H1 (cell line): ENCODE measurements around the gene MBOAT2. TPM values are rescaled to one million over a fixed set of nuclear protein-coding genes. Genes with fewer than 3 reads are reported as not detected.

Source experiments
- CTCF ChIA-PET: fragments of 300-600 bp; sonication (Branson Sonifier 250); formaldehyde crosslinking; loops from one replicate; lab custom pipeline; 2021; ENCODE audit not compliant: partially characterized antibody; lab: Charles Lee
- POLR2A ChIA-PET: fragments of 300-600 bp; sonication (Branson Sonifier 250); formaldehyde crosslinking; loops from one replicate; lab custom pipeline; 2021; ENCODE audit warnings: inconsistent platforms; ENCODE audit not compliant: partially characterized antibody; lab: Charles Lee
- DNase-seq, 2 experiments: peaks; one replicate each; pipeline versions ENCODE4 v3.0.0 to v3.0.0-alpha.2; 2010 to 2022; ENCODE audit warnings: low spot score in 2 of 2, low read depth in 1 of 2, mixed read lengths in 1 of 2
- FAIRE-seq: peaks from 2 replicates; lab custom pipeline; 2011; peaks lifted over from hg19 to GRCh38; lab: Jason Lieb, UNC
- H2AFZ ChIP-seq: 2 replicates; pipeline ENCODE4 v1.8.1; 2012; ENCODE audit warnings: low read length, inconsistent platforms
- H2AK5ac ChIP-seq: 2 replicates; pipeline ENCODE4 v1.6.1; 2013; ENCODE audit warnings: low read depth, low read length
- H2BK120ac ChIP-seq: replicated peaks from 2 replicates; pipeline ENCODE3; 2013; ENCODE audit warnings: low read depth, low read length, inconsistent platforms
- H2BK12ac ChIP-seq: 2 replicates; pipeline ENCODE4 v1.6.1; 2013; ENCODE audit warnings: low read depth, low read length
- H2BK15ac ChIP-seq: 2 replicates; pipeline ENCODE4 v1.6.1; 2013; ENCODE audit warnings: low read length
- H2BK20ac ChIP-seq: 2 replicates; pipeline ENCODE4 v1.6.1; 2013; ENCODE audit warnings: low read length
- H2BK5ac ChIP-seq: 2 replicates; pipeline ENCODE4 v1.6.1; 2013; ENCODE audit warnings: low read depth, low read length
- H3K14ac ChIP-seq: 2 replicates; pipeline ENCODE4 v1.6.1; 2013; ENCODE audit warnings: inconsistent platforms; ENCODE audit not compliant: insufficient read length
- H3K18ac ChIP-seq: 2 replicates; pipeline ENCODE4 v1.6.1; 2013; ENCODE audit warnings: low read length; ENCODE audit errors: extremely low read depth
- H3K23ac ChIP-seq: 2 replicates; pipeline ENCODE4 v1.6.1; 2013; ENCODE audit warnings: inconsistent platforms; ENCODE audit not compliant: insufficient read length
- H3K23me2 ChIP-seq: 2 replicates; pipeline ENCODE4 v1.6.1; 2013; ENCODE audit warnings: low read depth, low read length
- H3K27ac ChIP-seq: 2 replicates; pipeline ENCODE4 v1.6.1; 2011; ENCODE audit warnings: low read depth, low read length, inconsistent platforms
- H3K27me3 ChIP-seq, 4 experiments: replicated peaks in 1 of 4; 1 replicate in 1 of 4; 2 replicates in 3 of 4; pipeline versions ENCODE4 v1.6.1 to v1.8.1; 2011 to 2013; ENCODE audit warnings: low read length in 3 of 4, mild to moderate bottlenecking in 3 of 4, inconsistent platforms in 2 of 4, mixed read lengths in 2 of 4, moderate library complexity in 1 of 4; ENCODE audit not compliant: control insufficient read depth in 3 of 4, insufficient read depth in 3 of 4; ENCODE audit errors: extremely low read depth in 1 of 4
- H3K36me3 ChIP-seq, 4 experiments: 2 replicates each; pipeline versions ENCODE4 v1.6.1 to v1.8.1; 2011 to 2013; ENCODE audit warnings: mild to moderate bottlenecking in 4 of 4, low read length in 3 of 4, moderate library complexity in 2 of 4, control low read depth in 1 of 4, inconsistent platforms in 1 of 4; ENCODE audit not compliant: insufficient read depth in 4 of 4, control insufficient read depth in 2 of 4
- H3K4ac ChIP-seq: replicated peaks from 2 replicates; pipeline ENCODE3; 2013; ENCODE audit warnings: low read length, low read depth, mixed read lengths, inconsistent platforms; ENCODE audit not compliant: insufficient read length
- H3K4me1 ChIP-seq, 4 experiments: replicated peaks in 1 of 4; 1 replicate in 1 of 4; 2 replicates in 3 of 4; pipeline versions ENCODE4 v1.6.1 to v1.8.1; 2011 to 2013; ENCODE audit warnings: low read length in 3 of 4, inconsistent platforms in 2 of 4, mixed read lengths in 1 of 4; ENCODE audit not compliant: insufficient read depth in 4 of 4, control insufficient read depth in 3 of 4
- H3K4me2 ChIP-seq, 2 experiments: 2 replicates each; pipeline versions ENCODE4 v1.6.1 to v1.8.1; 2011 to 2013; ENCODE audit warnings: low read depth in 2 of 2, low read length in 2 of 2, control low read depth in 1 of 2, inconsistent platforms in 1 of 2, mild to moderate bottlenecking in 1 of 2; ENCODE audit not compliant: insufficient read depth in 1 of 2
- H3K4me3 ChIP-seq, 4 experiments: fragments of 200-600, 300-600 bp in 1 of 4; sonication (generic), shearing (Covaris generic), sonication (Bioruptor Twin) in 1 of 4; 2 replicates each; pipeline versions ENCODE4 v1.5.1 to v1.8.1; 2011 to 2016; ENCODE audit warnings: low read length in 4 of 4, low read depth in 3 of 4, control low read depth in 2 of 4, inconsistent platforms in 2 of 4, mild to moderate bottlenecking in 2 of 4, mixed read lengths in 1 of 4, moderate library complexity in 1 of 4; ENCODE audit not compliant: insufficient read depth in 2 of 4; ENCODE audit errors: extremely low read depth in 1 of 4
- H3K56ac ChIP-seq: replicated peaks from 2 replicates; pipeline ENCODE3; 2013; ENCODE audit warnings: low read depth, mild to moderate bottlenecking, mixed read lengths, low read length, inconsistent platforms; ENCODE audit not compliant: insufficient read length
- H3K79me1 ChIP-seq: 2 replicates; pipeline ENCODE4 v1.6.1; 2013; ENCODE audit warnings: low read depth, low read length, control low read depth
- H3K79me2 ChIP-seq, 2 experiments: 2 replicates each; pipeline versions ENCODE4 v1.6.1 to v1.8.1; 2012 to 2013; ENCODE audit warnings: low read length in 2 of 2, mild to moderate bottlenecking in 2 of 2, inconsistent platforms in 1 of 2; ENCODE audit not compliant: insufficient read depth in 2 of 2, control insufficient read depth in 1 of 2
- H3K9ac ChIP-seq, 4 experiments: replicated peaks in 1 of 4; 1 replicate in 1 of 4; 2 replicates in 3 of 4; pipeline versions ENCODE4 v1.6.1 to v1.8.1; 2011 to 2013; ENCODE audit warnings: low read depth in 3 of 4, low read length in 3 of 4, control low read depth in 2 of 4, mild to moderate bottlenecking in 2 of 4, moderate library complexity in 2 of 4, inconsistent platforms in 1 of 4; ENCODE audit errors: extremely low read depth in 1 of 4
- H3K9me3 ChIP-seq, 2 experiments: 2 replicates each; pipeline versions ENCODE4 v1.6.1 to v1.8.1; 2012 to 2013; ENCODE audit warnings: mild to moderate bottlenecking in 2 of 2, moderate library complexity in 2 of 2, control low read depth in 1 of 2, inconsistent platforms in 1 of 2, low read depth in 1 of 2, low read length in 1 of 2, mixed read lengths in 1 of 2; ENCODE audit not compliant: insufficient read depth in 2 of 2
- H4K20me1 ChIP-seq, 2 experiments: replicated peaks in 1 of 2; 2 replicates each; pipeline versions ENCODE3 to v1.8.1; 2011 to 2013; ENCODE audit warnings: inconsistent platforms in 2 of 2, low read length in 2 of 2, mild to moderate bottlenecking in 1 of 2; ENCODE audit not compliant: insufficient read depth in 2 of 2, control insufficient read depth in 1 of 2
- H4K5ac ChIP-seq: 2 replicates; pipeline ENCODE4 v1.6.1; 2013; ENCODE audit warnings: low read length, low read depth, mixed read lengths, inconsistent platforms; ENCODE audit not compliant: insufficient read length
- H4K8ac ChIP-seq: 2 replicates; pipeline ENCODE4 v1.8.0; 2013; ENCODE audit warnings: mild to moderate bottlenecking, moderate library complexity, low read length, inconsistent platforms; ENCODE audit not compliant: insufficient read depth; ENCODE audit errors: extremely low read depth
- H4K91ac ChIP-seq: replicated peaks from 2 replicates; pipeline ENCODE3; 2013; ENCODE audit warnings: low read length, mixed read lengths, inconsistent platforms; ENCODE audit not compliant: insufficient read length
- BACH1 ChIP-seq: IDR thresholded peaks from 2 replicates; pipeline ENCODE4 v1.6.1; 2012; ENCODE audit warnings: low read length, improper control_type of control experiment
- CBX8 ChIP-seq: fragments of 300-800, 300-1000 bp; sonication (generic); IDR thresholded peaks from 2 replicates; pipeline ENCODE4 v1.7.1; 2016; ENCODE audit warnings: low read depth, low read length, borderline replicate concordance
- EGR1 ChIP-seq: IDR thresholded peaks from 2 replicates; pipeline ENCODE4 v1.6.1; 2011; ENCODE audit warnings: low read depth, low read length, borderline replicate concordance
- GTF2F1 ChIP-seq: IDR thresholded peaks from 2 replicates; pipeline ENCODE4 v1.6.1; 2012; ENCODE audit warnings: low read depth, low read length, improper control_type of control experiment, borderline replicate concordance
- KDM5A ChIP-seq: fragments of 200-600 bp; IDR thresholded peaks from 2 replicates; pipeline ENCODE4 v1.7.1; 2012; ENCODE audit warnings: mild to moderate bottlenecking, low read length, inconsistent platforms, mixed read lengths
- MAFK ChIP-seq: IDR thresholded peaks from 2 replicates; pipeline ENCODE4 v1.6.1; 2012; ENCODE audit warnings: low read depth, mild to moderate bottlenecking, improper control_type of control experiment, low read length
- RXRA ChIP-seq: IDR thresholded peaks from 2 replicates; pipeline ENCODE4 v1.6.1; 2011; ENCODE audit warnings: low read depth, mild to moderate bottlenecking, low read length, moderate library complexity; ENCODE audit not compliant: insufficient read depth
- SIN3A ChIP-seq, 2 experiments: IDR thresholded peaks in 1 of 2; conservative IDR thresholded peaks in 1 of 2; 2 replicates each; pipeline ENCODE4 v1.6.1; 2011 to 2012; ENCODE audit warnings: low read length in 2 of 2, improper control_type of control experiment in 1 of 2, low read depth in 1 of 2, mild to moderate bottlenecking in 1 of 2
- TAF7 ChIP-seq: optimal IDR thresholded peaks from 2 replicates; pipeline ENCODE3; 2011; ENCODE audit warnings: low read depth, mild to moderate bottlenecking, inconsistent platforms, low read length, moderate library complexity, borderline replicate concordance
- TCF12 ChIP-seq: IDR thresholded peaks from 2 replicates; pipeline ENCODE4 v1.6.1; 2011; ENCODE audit warnings: low read depth, mild to moderate bottlenecking, low read length
- WGBS, 2 experiments: shearing (Covaris generic) in 1 of 2; methylation state at CpG; one replicate each; pipeline versions ENCODE4 v1.1.6 to v1.1.7; 2013 to 2015; ENCODE audit warnings: low lambda C conversion rate in 2 of 2, mixed read lengths in 2 of 2, inconsistent platforms in 1 of 2, low coverage in 1 of 2, missing lambda C conversion rate in 1 of 2; ENCODE audit not compliant: insufficient replicate concordance in 2 of 2, insufficient coverage in 1 of 2, insufficient read length in 1 of 2; ENCODE audit errors: extremely low coverage in 1 of 2, missing lambda C conversion rate in 1 of 2; 5-methylcytosine and 5-hydroxymethylcytosine counted together
- polyA plus RNA-seq, 7 experiments: library from polyadenylated mRNA; depleted of rRNA in 3 of 7; stranded (reverse) in 5 of 7; unstranded in 2 of 7; fragments of >200 nt in 5 of 7; fragments of 200-250 nt in 2 of 7; gene quantifications; 1 replicate in 5 of 7; 2 replicates in 1 of 7; 4 replicates in 1 of 7; pipeline versions ENCODE4 v1.2.1 to v1.2.3, GENCODE V29; 2011 to 2013; ENCODE audit warnings: missing spikeins in 2 of 7, mixed read lengths in 2 of 7
- total RNA-seq: library from RNA; stranded (reverse); fragmentation: NEBNext Ultra II Directional; extraction: Animal tissue kit (Norgen Biotek cat#: 25700); gene quantifications from 2 replicates; pipeline ENCODE4 v1.2.1, GENCODE V29; 2021
- TF ChIP-seq, protein P1 (sequence below): IDR thresholded peaks from 2 replicates; pipeline ENCODE4 v1.6.1; 2011; ENCODE audit warnings: low read length, improper control_type of control experiment

MBOAT2 gene
- total and polyA plus RNA-seq, 2 of the 8 experiments (the other 6 are each of a cell fraction or from before 2014, with no cell fraction given), result 11.2 to 23.4 TPM

DNA sequence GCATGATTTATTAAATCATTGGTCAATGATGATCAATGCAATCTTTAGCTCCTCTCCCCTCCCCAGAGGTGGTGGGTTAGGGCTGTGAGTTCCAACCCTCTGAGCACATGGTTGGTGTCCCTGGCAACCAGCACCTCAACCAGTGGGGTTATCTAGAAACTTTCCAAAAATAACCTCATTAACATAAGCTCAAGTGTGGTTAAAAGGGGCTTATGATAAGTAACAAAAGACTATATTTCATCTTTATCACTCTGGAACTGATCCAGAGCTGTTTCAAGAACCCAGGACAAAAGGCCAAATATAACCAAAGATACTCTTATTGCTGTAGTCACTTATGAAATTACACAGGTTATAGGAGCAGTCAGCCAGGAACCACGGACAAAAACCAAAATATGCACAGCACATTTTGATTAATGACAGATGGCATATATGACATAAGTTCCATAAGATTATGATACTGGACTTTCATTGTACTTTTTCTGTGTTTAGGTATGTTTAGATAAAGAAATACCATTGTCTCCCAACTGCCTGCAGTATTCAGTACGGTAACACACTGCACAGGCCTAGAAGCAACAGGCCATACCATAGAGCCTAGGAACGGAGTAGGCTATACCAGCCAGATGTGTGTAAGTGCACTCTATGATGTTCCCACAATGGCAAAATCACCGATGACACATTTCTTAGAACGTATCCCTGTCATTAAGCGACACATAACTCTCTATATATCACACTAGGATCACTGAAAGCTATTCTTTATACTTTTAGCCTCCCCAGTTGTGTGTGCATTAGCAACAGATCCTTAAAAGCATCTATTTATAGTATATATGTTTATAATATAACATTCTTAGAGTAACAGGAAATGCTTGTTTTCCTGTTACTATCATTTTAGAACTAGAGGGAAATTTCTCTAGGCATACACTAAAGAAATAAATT lies 197.9 kb downstream of the MBOAT2 start:
- H2BK15ac ChIP-seq, result no peak overlapping the region
- no peaks in the 10 kb centered on the region for H3K79me2 ChIP-seq
- H3K23me2 ChIP-seq, result no peaks in the 10 kb centered on the region
- H3K4ac ChIP-seq, result no peak overlapping the region
- ChIA-PET POLR2A (interaction anchor here (1.0 kb wide), 1 partner anchor 10 kb away, joined by 3 read pairs; no protein-coding TSS in a partner anchor), CTCF (interaction anchor here (0.6 to 2.0 kb wide), 3 partner anchors 15 to 1733 kb away, joined by 3 to 4 read pairs (median 3); no protein-coding TSS in a partner anchor)
- no peak overlapping the region for H2BK12ac ChIP-seq
- H2BK5ac ChIP-seq, result no peak overlapping the region
- WGBS, 2 experiments, result 95% methylated on average over 6 of the region's 6 CpGs; no CpG with 5 or more reads in 1 of the 2 experiments
- no peak overlapping the region for H2AFZ ChIP-seq
- no peaks in the 10 kb centered on the region for H4K20me1 ChIP-seq
- no peak overlapping the region for H4K5ac ChIP-seq
- H3K9me3 ChIP-seq, result no peaks in the 10 kb centered on the region
- no peak overlapping the region for H3K56ac ChIP-seq
- no peaks in the 10 kb centered on the region for H3K79me1 ChIP-seq
- no peak for DNase-seq
- no peak for FAIRE-seq
- peaks cover 0 to 5% (median 4%) of the 10 kb centered on the region in 4 experiments; a peak in 5 of 8 replicates for H3K36me3 ChIP-seq
- H3K23ac ChIP-seq, result no peak overlapping the region
- no peak overlapping the region for H3K9ac ChIP-seq
- H2AK5ac ChIP-seq, result no peak overlapping the region
- no peak overlapping the region for H2BK20ac ChIP-seq
- no peak overlapping the region for H2BK120ac ChIP-seq
- no peak overlapping the region for H4K91ac ChIP-seq
- no peak overlapping the region for H3K18ac ChIP-seq
- no peak overlapping the region for H3K27ac ChIP-seq
- H3K14ac ChIP-seq, result no peak overlapping the region
- H4K8ac ChIP-seq, result no peak overlapping the region
- H3K27me3 ChIP-seq, result no peaks in the 10 kb centered on the region
- no peak overlapping the region for H3K4me3 ChIP-seq
- H3K4me1 ChIP-seq, result no peaks in the 10 kb centered on the region
- H3K4me2 ChIP-seq, result no peak overlapping the region
- TF ChIP-seq RXRA, result no peak
- no peak for TF ChIP-seq GTF2F1
- no peak for TF ChIP-seq TCF12
- TF ChIP-seq KDM5A, result no peak
- TF ChIP-seq SIN3A (conservative IDR thresholded peaks at IDR 0.05 in 1 of 2, IDR thresholded peaks at IDR 0.05 in 1 of 2; ENCODE audit: low read depth in 1 of 2, low read length in 2 of 2), result no peak
- TF ChIP-seq, protein P1, sequence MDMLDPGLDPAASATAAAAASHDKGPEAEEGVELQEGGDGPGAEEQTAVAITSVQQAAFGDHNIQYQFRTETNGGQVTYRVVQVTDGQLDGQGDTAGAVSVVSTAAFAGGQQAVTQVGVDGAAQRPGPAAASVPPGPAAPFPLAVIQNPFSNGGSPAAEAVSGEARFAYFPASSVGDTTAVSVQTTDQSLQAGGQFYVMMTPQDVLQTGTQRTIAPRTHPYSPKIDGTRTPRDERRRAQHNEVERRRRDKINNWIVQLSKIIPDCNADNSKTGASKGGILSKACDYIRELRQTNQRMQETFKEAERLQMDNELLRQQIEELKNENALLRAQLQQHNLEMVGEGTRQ, result no peak
- no peak for TF ChIP-seq MAFK
- no peak for TF ChIP-seq CBX8
- TF ChIP-seq BACH1, result no peak
- no peak for TF ChIP-seq EGR1
- TF ChIP-seq TAF7, result no peak
